ENCODE results near the gene EHBP1.

The EHBP1 gene

GRCh38 chr2:63086687-63087086, 381.2 kb downstream of the EHBP1 start:
- no peak for DNase-seq

- DNase-seq, result no peak
Observed at GRCh38 chr2:63092401-63092800, 386.9 kb downstream of the EHBP1 start.

- no peak for DNase-seq
Observed at GRCh38 chr2:63092857-63093256, 387.3 kb downstream of the EHBP1 start.

GRCh38 chr2:63093502-63093901, 388.0 kb downstream of the EHBP1 start:
- no peak for DNase-seq
